ENCODE data around the gene CD320.
A peak's percentile ranks its signal among the peaks of the same experiment; 100 is the strongest.
"Not testable (repeated sequence)": the region's sequence is repeated elsewhere in the genome, so short reads cannot be mapped to it uniquely, and the experiment has no call there.

Gene CD320

DNA sequence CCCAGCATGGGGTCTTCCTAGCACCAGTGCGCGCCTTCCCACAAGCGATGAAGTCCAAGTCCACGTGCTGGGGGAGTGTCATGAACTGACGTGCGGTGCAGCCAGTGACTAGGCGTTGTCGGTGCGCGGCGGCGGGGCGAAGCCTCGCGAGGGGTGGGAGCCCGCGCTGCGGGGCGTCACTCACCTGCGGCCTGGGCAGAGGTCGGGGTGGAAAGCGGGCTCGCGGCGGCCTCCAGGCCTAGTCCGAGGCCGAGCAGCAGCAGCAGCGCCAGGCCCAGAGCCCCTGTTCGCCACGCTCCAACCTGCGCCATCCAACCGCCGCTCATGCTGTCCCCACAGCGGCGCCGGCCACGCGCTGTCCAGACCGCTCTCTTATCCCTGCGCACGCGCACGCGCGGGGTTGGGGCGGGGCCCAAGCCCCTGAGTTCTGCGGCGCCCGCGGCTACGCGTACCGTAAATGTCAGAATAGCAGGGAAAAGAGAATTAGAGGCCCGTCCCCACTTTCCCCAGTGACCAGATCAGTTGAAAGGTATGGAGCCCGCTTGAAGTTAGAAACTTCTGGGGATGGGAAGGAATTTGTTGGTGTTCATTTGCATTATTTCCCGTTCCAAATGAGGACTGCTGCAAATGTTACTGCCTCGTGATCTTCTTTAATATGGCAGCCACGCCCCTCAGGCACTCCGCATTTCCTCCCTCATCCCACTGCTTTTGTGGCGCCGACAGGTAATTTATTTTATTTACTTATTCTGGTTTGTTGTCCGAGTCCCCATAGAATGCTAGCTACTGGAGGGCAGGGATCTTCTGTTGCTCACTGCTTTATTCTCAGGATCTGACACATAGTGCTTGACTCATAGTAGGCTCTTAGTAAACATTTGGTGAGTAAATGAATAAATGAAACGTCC, at the start of gene CD320:
TSS of gene CD320 (minus strand) at position 394 of the 902 bp plus-strand sequence. CDS start at position 326, 68 bp downstream.
- peak; percentile 82 for DNase-seq (ENCODE audit: low read depth)

GRCh38 chr19:8357007-8357521, 48.9 kb upstream of the CD320 start:
- peak; percentile 60 for DNase-seq (ENCODE audit: low read depth)

GRCh38 chr19:8355631-8356402, 47.7 kb upstream of the CD320 start:
- DNase-seq (ENCODE audit: low read depth) = peak; percentile 99

GRCh38 chr19:8352845-8353244, 44.7 kb upstream of the CD320 start:
- not testable (repeated sequence) for DNase-seq (ENCODE audit: low read depth)

DNA sequence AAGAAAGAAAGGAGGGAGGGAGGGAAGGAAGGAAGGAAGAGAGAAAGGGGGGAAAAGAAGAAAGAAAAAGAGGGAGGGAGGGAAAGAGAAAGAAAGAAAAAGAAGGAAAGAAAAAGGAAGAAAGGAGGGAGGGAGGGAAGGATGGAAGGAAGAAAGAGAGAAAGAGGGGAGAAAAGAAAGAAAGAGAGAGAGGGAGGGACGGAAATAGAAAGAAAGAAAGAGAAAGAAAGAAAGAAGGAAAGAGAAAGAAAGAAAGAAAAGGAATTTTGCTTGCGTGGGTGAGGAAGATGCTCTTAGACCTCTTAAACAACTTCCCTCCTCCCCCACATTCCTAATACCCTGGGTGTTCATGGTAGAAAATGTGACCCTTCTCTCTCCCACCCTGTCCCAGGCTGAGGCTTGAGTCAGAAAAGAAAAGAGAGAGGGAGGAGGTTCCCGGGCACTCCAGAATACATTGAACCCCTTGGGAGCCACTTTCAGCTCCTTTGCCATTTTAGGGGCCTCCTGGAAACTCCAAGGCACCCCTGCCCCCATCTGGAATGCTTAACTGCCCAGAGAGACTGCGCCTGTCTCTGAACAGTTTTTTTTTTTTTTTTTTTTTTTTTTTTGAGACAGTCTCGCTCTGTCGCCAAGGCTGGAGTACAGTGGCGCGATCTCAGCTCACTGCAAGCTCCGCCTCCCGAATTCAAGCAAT, 44.1 kb upstream of the CD320 start:
- DNase-seq (ENCODE audit: low read depth) = peak; percentile 82

DNA sequence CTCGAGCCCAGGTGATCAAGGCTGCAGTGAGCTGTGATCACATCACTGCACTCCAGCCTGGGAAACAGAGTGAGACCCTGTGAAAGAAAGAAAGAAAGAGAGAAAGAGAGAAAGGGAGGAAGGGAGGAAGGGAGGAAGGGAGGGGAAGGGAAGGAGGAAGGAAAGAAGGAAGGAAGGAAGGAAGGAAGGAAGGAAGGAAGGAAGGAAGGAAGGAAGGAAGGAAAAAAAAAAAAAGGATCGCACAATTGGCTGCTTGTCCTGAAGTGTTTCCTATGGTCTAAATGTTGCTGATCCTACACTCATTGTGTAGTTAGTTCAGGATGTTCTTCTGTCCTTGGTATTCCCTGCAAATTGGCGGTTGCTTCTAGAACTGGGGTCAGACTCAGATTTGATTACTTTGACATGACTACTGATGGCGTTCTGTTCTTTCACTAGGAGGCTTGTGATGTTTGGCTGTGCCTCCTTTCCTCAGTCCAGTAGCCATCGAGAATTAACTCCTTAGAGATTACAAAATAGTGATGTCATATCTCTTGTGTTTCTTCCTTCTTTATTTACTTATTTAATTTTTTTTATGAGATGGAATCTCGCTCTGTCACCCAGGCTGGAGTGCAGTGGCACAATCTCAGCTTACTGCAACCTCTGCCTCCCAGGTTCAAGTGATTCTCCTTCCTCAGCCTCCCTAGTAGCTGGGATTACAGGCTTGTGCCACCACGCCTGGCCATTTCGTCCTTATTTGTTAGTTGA, 41.6 kb upstream of the CD320 start:
- DNase-seq (ENCODE audit: low read depth) = not testable (repeated sequence)

GRCh38 chr19:8343483-8343844, 35.3 kb upstream of the CD320 start:
- no peak for DNase-seq (ENCODE audit: low read depth)

DNA sequence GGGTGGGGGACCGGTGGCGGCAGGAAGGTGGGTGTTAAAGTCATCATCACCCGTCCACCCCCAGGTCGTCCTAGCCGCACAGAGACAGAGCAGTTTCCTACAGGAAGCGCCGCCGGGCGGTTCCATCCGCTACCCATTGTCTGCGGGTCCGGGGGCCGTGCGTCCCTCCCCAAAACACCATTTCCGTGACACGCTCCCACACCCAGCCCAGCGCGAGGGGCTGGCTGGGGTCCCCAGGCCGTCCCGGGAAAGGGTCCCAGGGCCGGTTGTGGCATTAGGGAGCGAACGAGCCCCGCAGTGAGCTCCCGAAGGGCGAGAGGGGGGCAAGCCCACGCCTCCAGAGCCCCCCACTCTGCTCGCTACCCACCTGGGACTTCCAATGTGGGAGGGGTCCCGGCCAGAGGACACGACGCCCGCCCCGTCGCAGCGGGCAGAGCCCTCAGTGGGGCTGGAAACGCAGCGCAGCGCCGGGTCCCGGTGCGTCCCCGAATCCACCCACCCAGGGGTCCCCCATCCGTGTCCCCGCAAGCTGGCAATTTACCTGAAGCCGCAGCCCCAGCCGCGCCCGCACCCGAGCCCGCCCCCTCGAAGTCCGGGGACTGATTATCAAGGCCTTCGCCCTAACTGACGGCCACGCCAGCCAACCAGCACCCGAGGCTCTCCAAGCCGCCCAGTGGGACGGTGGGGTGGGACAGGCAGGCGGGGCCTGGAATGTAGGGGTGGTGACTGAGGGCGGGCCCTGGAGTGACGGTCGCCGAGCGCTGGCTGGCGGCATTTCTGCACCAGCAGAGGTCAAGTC, 34.7 kb upstream of the CD320 start, which contains the start of gene KANK3:
TSS of gene KANK3 (minus strand) at position 579 of the 799 bp plus-strand sequence. CDS start 5,434 bp downstream, outside the sequence.
- DNase-seq (ENCODE audit: low read depth) = peak; percentile 94

- DNase-seq (ENCODE audit: low read depth) = no peak
These were observed 34.1 kb upstream of the CD320 start for GRCh38 chr19:8342316-8342683.

DNA sequence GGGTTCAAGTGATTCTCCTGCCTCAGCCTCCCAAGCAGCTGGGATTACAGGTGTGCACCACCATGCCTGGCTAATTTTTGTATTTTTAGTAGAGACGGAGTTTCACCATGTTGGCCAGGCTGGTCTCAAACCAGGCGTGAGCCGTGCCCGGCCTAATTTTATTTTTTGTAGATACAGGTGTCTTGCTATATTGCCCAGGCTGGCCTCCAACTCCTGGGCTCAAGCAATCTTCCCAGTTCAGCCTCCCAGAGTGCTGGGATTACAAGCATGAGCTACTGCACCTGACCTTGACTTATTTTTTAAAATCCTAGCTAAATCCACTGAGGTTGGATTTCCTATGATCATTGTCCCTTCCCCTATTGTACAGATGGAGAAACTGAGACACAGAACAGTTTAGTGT, 33.3 kb upstream of the CD320 start:
- DNase-seq (ENCODE audit: low read depth) = not testable (repeated sequence)

DNA sequence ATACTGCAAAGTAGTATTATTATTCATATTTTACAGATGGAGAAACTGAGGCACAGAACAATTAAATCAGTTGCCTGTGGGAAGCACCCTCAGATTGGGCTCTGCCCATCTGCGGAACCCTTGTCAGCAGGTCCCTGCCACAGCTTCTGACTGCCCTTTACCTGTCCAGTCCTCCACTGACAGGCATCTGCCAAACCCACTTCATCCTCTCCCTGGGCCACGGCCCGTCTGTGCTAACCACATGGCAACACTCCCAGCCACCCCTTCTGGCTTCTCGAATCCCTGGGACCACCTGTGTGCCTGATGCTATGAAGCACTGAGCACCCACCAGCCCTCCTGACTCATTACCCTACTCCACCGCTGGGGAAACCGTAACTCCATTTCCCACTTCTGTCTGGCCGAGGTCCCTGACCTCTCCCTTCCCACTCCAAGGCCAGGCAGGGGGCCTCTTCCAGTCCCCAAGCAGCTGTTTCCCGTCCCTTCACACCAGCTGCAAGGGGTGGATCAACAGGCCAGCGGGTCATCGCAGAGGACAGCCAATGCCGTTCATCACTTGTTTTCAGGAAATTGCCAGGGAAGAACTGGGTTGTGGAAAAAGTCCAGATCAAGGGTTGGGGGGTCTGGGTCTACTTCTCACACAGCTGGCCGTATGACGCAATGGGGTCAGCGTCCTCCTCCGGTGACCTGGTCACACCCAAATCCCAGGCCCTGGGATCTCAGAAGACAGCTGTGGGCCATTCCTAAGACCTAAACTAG, 32.4 kb upstream of the CD320 start:
- DNase-seq (ENCODE audit: low read depth) = no peak

- no peak for DNase-seq (ENCODE audit: low read depth)
These were observed 30.7 kb upstream of the CD320 start for GRCh38 chr19:8338835-8339234.

DNA sequence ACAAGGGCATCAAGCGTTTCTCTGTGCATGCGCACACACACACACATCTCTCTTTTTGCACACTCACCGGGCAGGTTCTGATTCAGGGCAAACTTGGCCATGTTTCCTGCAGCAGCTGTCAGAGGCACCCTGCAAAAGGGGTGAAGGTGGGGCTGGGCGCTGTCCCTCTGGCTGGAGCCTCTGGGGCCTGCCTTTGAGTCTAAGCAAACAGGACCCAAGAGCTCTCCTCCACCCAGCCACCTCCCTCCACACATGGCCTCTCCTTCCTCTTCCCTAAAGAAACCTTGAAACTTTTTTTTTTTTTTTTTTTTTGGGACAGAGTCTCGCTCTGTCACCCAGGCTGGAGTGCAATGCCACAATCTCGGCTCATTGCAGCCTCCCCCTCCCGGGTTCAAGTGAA, 29.6 kb upstream of the CD320 start:
- no peak for DNase-seq (ENCODE audit: low read depth)

- DNase-seq (ENCODE audit: low read depth) = no peak
These were observed 28.5 kb upstream of the CD320 start for GRCh38 chr19:8336660-8337059.

GRCh38 chr19:8336072-8336569, 28.0 kb upstream of the CD320 start:
- no peak for DNase-seq (ENCODE audit: low read depth)

DNA sequence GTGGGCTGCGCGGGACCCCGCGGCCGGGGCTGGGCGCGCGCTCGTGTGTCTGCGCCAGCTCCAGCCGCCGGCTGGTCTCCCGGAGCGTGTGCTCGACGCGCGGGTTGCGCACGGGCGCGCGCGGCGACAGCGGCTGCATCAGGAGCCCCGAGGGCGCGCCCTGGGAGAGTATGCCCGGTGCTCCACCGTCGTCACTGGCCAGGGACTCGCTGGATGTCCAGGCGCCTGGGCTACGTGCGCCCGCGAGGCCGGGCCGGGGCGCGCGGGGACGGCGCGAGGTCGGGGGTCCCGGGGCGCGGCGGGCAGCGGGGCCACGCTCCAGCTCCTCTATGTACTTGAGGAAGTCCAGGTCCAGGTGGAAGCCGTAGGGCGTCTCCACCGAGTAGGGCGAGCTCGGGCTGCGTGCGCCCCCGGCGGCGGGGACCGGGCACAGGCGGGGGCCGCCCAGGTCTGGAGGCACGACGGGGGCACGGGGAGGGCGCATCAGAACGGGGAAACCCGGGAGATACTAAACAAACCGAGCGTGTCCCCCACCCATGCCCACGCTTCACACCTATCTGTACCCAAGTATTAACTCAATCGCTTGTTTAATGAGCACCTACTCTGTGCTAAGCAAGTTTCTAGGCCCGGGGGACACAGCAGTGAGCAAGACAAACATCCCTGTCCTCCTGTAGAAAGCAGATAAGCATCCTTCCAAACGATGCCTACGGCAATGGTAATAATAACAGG, 27.3 kb upstream of the CD320 start:
- DNase-seq (ENCODE audit: low read depth) = no peak

- DNase-seq (ENCODE audit: low read depth) = peak; percentile 72
These were observed 26.5 kb upstream of the CD320 start for GRCh38 chr19:8334458-8335342.
